GM13977 (cell line): ENCODE results near the gene LEMD1.

ENCODE experiments used
- DNase-seq: peaks from one replicate; pipeline ENCODE4 v3.0.0; 2012; ENCODE audit warnings: low spot score
- CTCF ChIP-seq: IDR thresholded peaks from 2 replicates; pipeline ENCODE4 v1.5.1; 2012; ENCODE audit warnings: mild to moderate bottlenecking, control low read depth; ENCODE audit not compliant: insufficient read depth; ENCODE audit errors: extremely low read depth, missing control alignments
- in situ Hi-C: fragments of 300-500 bp; cut with MboI; formaldehyde crosslinking; loops from one replicate; pipeline ENCODE4 v1.12.0; 2022; ENCODE audit warnings: low sequenced_read_pairs, low pct_unique_long_range_greater_than_20kb, mixed read lengths, inconsistent platforms; ENCODE audit not compliant: unreplicated experiment

Gene LEMD1

GRCh38 chr1:205351984-205352713 lies 69.7 kb downstream of the LEMD1 start:
- in situ Hi-C loops = no loop called here
- TF ChIP-seq CTCF = no peak
- no peak for DNase-seq

- DNase-seq = no peak
- in situ Hi-C loops = no loop called here
- no peak for TF ChIP-seq CTCF
Observed at GRCh38 chr1:205350691-205351141, 71.1 kb downstream of the LEMD1 start.

DNA sequence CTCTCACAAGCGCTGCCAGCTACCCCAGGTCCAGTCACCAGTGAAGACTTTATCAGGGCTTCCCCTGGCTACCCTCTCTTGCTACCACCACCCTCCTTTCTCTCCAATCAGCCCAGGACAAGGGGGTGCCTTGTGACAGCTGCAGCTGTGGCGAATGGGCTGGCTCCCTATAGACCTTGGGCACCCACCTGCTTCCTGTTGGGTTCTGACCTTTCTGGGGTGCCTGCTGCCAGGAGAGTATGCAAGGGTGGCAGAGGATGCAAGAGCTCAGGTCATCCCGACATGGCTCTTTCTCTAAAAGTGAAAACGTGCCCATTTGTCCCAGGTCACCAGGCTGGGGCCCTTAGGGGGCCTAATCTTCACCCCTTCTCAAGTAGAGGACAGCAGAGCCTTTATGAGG lies 71.7 kb downstream of the LEMD1 start:
- in situ Hi-C loops = no loop called here
- DNase-seq = no peak
- no peak for TF ChIP-seq CTCF

GRCh38 chr1:205348554-205349487 lies 73.0 kb downstream of the LEMD1 start:
- no peak for DNase-seq
- in situ Hi-C loops = no loop called here
- TF ChIP-seq CTCF = no peak

DNA sequence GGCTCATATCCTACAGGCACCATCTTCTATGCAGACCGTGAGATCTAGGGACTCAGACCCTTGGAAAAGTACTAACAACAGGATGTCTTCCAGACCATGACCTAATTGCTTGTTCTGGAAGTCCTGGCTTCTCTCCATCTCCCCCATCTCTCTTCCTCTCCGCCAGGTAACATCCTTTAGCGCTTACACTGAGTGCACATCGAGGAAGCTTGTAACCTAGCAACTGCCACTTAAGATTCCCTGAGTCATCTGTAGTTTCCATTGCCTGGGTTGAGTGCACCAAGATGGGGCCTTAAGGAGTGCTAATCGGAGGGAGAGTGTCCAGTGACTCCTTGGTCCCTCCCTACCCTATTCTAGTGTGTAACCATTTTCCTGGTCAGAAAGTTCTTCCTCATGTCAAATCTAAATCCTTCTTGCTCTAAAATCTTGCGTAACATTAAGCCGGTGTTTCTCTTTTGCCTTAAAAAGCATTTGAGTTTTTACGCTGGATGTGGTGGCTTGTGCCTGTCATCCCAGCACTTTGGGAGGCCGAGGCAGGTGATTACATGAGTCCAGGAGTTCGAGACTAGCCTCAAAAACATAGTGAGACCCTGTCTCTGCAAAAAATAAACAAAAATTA lies 74.8 kb downstream of the LEMD1 start:
- in situ Hi-C loops = no loop called here
- TF ChIP-seq CTCF = no peak
- no peak for DNase-seq

DNA sequence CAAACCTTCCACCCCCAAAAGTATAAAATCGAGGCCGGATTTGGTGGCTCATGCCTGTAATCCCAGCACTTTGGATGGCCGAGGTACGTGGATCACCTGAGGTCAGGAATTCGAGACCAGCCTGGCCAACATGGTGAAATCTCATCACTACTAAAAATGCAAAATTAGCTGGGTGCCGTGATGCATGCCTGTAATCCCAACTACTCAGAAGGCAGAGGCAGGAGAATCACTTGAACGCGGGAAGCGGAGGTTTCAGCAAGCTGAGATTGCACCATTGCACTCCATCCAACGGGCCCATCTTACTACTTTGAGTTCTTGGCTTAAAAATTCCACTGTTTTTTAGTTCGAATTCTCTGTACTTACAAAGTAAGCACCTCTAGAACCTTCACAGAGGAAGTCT lies 76.1 kb downstream of the LEMD1 start:
- in situ Hi-C loops = no loop called here
- no peak for TF ChIP-seq CTCF
- DNase-seq = no peak
